GM21447 (cell line): ENCODE measurements around the gene ZNF189.
"Not testable (repeated sequence)": the region's sequence is repeated elsewhere in the genome, so short reads cannot be mapped to it uniquely, and the experiment has no call there.

Experiments used
- ATAC-seq: cut with Tn5 transposase; IDR thresholded peaks from one replicate; pipeline ENCODE4 v1.9.1; 2021; ENCODE audit not compliant: unreplicated experiment

ZNF189 gene

GRCh38 chr9:101376111-101376848 lies 22.4 kb upstream of the ZNF189 start:
- ATAC-seq, result no peak

GRCh38 chr9:101380295-101380694 lies 18.4 kb upstream of the ZNF189 start:
- ATAC-seq, result no peak

DNA sequence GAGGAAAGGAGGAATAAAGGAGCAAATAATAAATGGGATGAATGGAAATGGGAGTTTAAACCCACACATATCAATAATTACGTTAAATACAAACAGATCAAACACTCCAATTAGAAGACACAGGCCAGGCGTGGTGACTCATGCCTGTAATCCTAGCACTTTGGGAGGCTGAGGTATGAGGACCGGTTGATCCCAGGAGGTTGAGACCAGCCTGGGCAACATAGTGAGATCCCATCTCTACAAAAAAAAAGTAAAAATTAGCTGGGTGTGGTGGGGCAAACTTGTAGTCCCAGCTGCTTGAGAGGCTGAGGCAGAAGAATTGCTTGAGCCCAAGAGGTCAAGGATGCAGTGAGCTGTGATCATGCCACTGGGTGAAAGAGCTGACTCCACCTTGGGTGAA lies 17.5 kb upstream of the ZNF189 start:
- ATAC-seq, result no peak

DNA sequence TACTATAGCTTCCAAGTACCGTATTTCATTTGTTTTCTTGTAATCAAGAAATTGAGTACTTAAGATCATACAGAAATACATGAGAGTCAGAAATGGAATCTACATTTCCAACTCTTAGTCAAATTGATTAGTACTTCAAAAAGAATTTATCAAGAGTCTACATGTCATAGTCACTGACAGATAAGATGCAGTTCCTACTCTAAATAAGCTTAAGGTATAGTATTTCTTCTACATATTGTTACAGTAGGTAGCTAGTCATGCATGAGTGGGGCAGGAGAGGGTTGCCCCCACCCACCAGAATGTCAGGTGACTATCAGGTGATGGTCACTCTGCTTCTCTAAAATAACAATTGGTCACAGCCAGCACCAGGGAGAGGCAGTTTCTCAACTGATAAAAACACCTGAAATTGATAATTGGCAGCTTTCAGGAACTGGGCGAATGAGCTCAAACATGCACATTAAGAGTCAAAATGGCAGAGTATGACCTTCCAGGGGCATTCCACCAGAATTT lies 16.8 kb upstream of the ZNF189 start:
- ATAC-seq, result no peak

- ATAC-seq, result no peak
These were observed 15.3 kb upstream of the ZNF189 start for GRCh38 chr9:101383361-101383760.

DNA sequence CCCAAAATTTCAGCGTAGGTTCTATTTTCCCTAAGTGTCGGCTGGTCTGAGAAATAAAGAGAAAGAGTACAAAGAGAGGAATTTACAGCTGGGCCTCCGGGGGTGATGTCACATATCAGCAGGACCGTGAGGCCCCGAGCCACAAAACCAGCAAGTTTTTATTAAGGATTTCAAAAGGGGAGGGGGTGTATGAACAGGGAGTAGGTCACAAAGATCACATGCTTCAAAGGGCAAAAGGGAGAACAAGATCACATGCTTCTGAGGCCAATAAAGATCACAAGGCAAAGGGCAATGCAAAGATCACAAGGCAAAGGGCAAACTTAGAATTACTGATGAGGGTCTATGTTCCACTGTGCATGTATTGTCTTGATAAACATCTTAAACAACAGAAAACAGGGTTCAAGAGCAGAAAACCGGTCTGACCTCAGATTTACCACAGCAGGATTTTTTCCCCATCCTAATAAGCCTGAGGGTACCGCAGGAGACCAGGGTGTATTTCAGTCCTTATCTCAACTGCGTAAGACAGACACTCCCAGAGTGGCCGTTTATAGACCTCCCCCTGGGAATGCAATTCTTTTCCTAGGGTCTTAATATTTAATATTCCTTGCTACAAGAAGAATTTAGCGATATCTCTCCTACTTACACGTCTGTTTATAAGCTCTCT lies 13.6 kb upstream of the ZNF189 start, which contains the start of gene BAAT:
TSS of gene BAAT (minus strand) at position 134 of the 664 bp plus-strand sequence. CDS start 13,602 bp downstream, outside the sequence.
- not testable (repeated sequence) for ATAC-seq

DNA sequence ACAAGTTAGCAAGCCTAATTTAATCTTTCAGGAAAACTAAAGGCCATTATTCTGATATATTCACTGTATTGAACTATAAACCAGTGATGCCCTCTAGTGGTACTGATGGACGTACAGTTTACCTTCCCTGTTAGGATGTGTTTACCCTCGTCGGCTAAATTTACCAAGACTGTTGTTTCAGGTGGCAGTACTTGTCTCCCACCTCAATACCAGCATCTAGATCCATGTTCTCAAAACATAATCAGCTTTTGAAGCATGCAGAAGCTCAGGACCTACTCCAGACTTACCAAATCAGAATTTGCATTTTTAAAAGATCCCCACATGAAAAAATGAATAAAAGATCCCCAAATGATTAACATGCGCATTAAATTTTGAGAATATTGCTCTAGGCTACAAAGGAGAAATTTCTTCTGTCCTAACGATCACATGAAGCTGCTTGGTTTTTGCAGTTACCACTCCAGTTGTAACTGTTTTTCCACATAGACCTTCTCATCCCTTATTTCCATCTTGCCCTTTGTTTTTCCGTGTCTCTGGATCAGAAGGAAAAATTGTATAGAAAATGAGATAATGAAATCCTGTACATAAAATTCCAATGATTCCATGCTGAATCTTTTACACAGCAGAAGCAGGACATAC lies 10.7 kb upstream of the ZNF189 start:
- no peak for ATAC-seq

- no peak for ATAC-seq
These were observed 10.1 kb upstream of the ZNF189 start for GRCh38 chr9:101388507-101388993.

GRCh38 chr9:101393135-101393534 lies 5.5 kb upstream of the ZNF189 start:
- no peak for ATAC-seq

GRCh38 chr9:101394687-101395086 lies 4.0 kb upstream of the ZNF189 start:
- no peak for ATAC-seq

GRCh38 chr9:101397746-101398067 lies 944 bp upstream of the ZNF189 start:
- no peak for ATAC-seq

GRCh38 chr9:101398930-101399642 lies 435 bp downstream of the ZNF189 start:
- peak; percentile 2 for ATAC-seq

- ATAC-seq, result no peak
These were observed 956 bp downstream of the ZNF189 start for GRCh38 chr9:101399643-101399970.

GRCh38 chr9:101400120-101400519 lies 1.5 kb downstream of the ZNF189 start:
- ATAC-seq, result no peak

DNA sequence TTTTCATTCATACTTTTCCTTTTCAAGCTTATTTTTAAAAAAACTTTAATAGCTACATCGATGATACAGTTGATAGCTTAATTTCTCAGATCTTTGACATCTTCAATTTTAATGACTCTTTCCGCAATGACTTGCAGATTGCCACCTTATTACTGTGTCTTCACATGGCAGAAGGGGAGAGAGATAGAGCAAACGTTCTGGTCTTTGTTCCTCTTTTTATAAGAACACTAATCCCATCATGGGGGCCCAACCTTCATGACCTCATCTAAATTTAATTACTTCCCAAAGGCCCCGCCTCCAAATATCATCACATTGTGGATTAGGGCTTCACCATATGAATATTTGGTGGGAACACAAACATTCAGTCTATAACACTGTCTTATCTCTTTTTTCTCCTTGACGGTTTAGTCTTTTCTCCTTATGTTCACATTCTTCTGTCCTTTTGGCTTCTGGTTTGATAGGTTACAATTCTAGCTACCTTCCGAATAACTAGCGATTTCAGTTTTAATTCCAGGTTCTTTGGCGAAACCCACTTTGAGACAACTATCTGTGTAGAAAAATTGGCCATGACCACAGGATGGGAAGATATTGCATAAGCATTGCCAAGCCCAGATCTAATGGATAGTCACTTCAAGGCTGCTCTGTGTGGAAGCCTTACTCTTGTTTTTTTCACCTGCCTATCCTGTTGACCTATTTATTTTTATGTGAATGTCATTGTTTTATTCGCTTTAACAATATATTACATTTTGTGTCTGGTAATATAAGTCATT lies 5.0 kb downstream of the ZNF189 start:
- no peak for ATAC-seq

DNA sequence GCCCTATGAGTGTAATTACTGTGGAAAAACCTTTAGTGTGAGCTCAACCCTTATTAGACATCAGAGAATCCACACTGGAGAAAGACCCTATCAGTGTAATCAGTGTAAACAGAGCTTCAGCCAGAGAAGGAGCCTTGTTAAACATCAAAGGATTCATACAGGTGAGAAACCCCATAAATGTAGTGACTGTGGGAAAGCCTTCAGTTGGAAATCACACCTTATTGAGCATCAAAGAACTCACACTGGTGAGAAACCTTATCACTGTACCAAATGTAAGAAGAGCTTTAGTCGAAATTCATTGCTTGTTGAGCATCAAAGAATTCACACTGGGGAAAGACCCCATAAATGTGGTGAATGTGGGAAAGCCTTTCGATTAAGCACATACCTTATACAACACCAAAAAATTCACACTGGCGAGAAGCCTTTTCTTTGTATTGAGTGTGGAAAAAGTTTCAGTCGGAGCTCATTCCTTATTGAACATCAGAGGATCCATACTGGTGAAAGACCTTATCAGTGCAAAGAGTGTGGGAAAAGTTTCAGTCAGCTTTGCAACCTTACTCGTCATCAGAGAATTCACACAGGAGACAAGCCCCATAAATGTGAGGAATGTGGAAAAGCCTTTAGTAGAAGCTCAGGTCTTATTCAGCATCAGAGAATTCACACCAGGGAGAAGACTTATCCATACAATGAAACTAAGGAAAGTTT lies 9.9 kb downstream of the ZNF189 start:
- no peak for ATAC-seq

GRCh38 chr9:101409079-101409477 lies 10.4 kb downstream of the ZNF189 start:
- ATAC-seq, result no peak

DNA sequence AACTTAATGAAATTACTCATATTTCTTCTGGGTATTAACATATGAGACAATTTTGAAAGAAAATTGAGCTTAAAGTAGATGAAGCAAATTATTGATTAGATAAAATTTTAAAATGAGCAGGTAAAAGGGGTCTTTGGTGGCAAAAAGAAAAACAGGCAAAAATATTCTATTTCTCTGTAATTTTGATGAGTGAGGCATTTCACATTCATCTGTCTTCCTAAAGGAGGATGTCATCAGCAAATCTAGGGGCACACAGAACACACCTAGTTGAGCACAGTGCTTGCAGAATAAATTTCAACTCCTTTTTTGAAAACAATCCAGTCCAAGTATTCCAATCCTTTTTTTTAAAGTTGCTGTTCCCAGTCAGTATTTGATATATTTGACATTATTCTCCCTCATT lies 16.2 kb downstream of the ZNF189 start:
- ATAC-seq, result no peak

DNA sequence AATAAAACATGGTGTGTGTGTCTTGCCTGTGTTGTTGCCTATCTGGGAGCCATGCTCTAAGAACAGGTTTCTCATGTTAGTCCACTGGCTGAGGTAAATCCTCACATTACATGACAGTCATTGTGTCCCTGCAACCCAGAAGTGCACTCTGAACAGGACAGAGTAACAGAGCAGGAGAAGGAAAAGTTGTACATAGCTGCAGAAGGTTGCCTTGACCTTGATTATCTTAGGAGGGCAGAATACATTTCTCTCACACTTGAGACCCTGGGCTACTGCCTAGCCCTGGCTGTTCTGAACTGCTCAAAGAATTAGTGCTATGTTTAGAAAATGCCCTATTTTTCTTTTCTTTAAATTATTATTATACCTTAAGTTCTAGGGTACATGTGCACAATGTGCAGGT lies 16.9 kb downstream of the ZNF189 start:
- ATAC-seq, result no peak

GRCh38 chr9:101417389-101417788 lies 18.7 kb downstream of the ZNF189 start:
- ATAC-seq, result no peak
